Measurements from ENCODE around the gene PLCG1. TPM values are rescaled to one million over a fixed set of nuclear protein-coding genes. Genes with fewer than 3 reads are reported as not detected.
A peak's percentile ranks its signal among the peaks of the same experiment; 100 is the strongest.

The PLCG1 gene
- total RNA-seq, 1 experiment from 2014 or later, result 196 TPM

DNA sequence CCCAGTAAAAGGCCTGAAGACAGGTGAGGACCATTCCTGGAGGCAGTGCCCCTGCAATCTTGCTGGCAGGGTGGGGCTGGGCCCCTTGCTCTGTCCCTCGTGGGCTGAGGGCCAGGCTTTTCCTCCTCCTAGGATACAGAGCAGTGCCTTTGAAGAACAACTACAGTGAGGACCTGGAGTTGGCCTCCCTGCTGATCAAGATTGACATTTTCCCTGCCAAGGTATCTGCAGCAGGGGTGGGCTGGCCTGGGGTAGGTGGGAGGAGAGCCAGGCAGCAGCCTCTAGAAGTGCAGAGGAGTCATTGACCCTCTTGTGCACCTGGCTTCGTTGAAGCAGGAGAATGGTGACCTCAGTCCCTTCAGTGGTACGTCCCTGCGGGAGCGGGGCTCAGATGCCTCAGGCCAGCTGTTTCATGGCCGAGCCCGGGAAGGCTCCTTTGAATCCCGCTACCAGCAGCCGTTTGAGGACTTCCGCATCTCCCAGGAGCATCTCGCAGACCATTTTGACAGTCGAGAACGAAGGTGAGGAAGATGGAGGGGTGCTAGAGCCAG lies 36.5 kb downstream of the PLCG1 start:
- H3K4me1 ChIP-seq, result peaks cover 12% of the 10 kb centered on the region
- DNase-seq, result peak in 1 of 2 experiments; percentile 4
- H3K36me3 ChIP-seq, result peaks cover 85% of the 10 kb centered on the region

DNA sequence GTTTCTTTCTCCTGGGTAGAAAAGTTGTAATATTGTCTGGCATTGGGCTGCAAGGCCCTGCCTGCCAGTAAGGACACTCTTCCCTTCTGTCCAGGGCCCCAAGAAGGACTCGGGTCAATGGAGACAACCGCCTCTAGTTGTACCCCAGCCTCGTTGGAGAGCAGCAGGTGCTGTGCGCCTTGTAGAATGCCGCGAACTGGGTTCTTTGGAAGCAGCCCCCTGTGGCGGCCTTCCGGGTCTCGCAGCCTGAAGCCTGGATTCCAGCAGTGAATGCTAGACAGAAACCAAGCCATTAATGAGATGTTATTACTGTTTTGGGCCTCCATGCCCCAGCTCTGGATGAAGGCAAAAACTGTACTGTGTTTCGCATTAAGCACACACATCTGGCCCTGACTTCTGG lies 37.0 kb downstream of the PLCG1 start:
- no peak overlapping the region for H3K27ac ChIP-seq
- no peak overlapping the region for H3K4me3 ChIP-seq
- no peaks in the 10 kb centered on the region for H3K9me3 ChIP-seq (replicated peaks)
- peaks cover 85% of the 10 kb centered on the region for H3K36me3 ChIP-seq
- H3K27me3 ChIP-seq, result no peaks in the 10 kb centered on the region
- peaks cover 12% of the 10 kb centered on the region for H3K4me1 ChIP-seq
- peak in 1 of 2 experiments; percentile 1 for DNase-seq

More for the DNA sequence above, 36.5 kb downstream of the PLCG1 start:
- H3K9me3 ChIP-seq (replicated peaks), result no peaks in the 10 kb centered on the region
- no peaks in the 10 kb centered on the region for H3K27me3 ChIP-seq
- no peak overlapping the region for H3K27ac ChIP-seq
- no peak overlapping the region for H3K4me3 ChIP-seq

DNA sequence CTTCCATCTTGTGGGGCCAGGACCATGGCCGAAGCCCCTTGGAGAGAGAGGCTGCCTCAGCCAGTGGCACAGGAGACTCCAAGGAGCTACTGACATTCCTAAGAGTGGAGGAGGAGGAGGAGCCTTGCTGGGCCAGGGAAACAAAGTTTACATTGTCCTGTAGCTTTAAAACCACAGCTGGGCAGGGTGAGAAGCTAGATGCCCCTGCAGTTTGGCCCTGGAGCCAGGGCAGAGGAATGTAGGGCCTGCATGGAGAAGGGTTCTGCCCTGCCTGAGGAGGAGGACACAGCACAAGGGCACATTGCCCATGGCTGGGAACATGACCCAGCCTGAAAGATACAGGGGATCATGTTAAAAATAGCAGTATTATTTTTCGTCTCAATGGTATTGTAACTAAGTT lies 37.4 kb downstream of the PLCG1 start:
- H3K9me3 ChIP-seq (replicated peaks), result no peaks in the 10 kb centered on the region
- no peak overlapping the region for H3K4me3 ChIP-seq
- H3K27me3 ChIP-seq, result no peaks in the 10 kb centered on the region
- peaks cover 81% of the 10 kb centered on the region for H3K36me3 ChIP-seq
- H3K4me1 ChIP-seq, result peaks cover 12% of the 10 kb centered on the region
- peak in 1 of 2 experiments; percentile 4 for DNase-seq
- no peak overlapping the region for H3K27ac ChIP-seq

DNA sequence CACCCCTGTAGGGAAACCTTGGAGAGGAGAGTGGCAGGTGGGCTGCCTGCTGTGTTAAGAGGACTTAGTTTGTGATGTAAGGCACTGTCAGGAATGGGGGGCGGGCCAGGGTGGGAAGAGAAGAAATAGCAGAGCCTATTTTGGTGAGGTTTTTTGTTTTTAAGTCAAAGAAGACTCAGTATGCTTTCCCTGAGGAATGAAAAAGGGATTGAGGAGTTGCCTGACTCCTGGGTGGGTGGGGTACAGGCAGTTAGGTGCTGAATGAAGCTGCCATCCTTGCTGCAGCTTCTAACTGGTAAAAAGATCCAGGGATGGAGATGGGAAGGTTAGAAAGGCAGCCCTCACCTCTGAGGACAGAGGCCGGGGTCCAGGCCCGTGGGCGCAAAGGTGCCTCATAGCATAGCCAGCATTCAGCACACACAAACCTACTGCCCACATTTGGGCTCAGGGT lies 37.9 kb downstream of the PLCG1 start:
- Histone ChIP-seq H3K27ac (no peak overlapping the region), H3K36me3 (peaks cover 77% of the 10 kb centered on the region), H3K9me3 (replicated peaks) (no peaks in the 10 kb centered on the region), H3K4me1 (peaks cover 12% of the 10 kb centered on the region), H3K4me3 (no peak overlapping the region), H3K27me3 (no peaks in the 10 kb centered on the region)
- DNase-seq, result no peak

DNA sequence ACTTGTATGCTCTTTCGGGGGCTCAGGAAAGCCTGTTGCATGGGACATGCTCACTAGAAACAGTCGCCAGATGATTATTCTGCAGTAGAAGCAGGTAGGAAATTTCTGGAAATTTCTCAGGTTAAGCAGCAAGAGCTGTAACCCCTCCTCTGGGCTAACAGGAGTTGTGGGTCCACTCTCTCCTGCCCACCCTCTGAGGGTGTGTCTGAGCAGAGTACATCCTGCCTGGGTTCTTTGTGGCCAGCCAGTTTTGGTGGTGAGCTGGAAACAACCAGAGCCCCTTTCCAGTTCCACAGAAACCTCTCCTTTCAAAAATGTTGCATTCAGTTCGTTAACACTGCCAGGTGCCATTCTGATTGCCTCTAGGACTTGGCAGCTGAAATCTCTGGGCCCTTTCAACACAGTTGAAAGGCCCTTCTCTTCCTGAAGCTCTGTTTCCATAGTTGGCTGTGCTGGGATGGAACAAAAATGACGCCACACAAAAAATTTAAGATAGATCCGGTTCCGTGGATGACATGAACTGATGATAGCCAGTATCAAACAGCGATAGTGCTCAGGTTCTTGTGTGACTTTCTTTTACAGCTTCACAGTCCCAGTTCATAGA lies 38.5 kb downstream of the PLCG1 start:
- no peak overlapping the region for H3K27ac ChIP-seq

DNA sequence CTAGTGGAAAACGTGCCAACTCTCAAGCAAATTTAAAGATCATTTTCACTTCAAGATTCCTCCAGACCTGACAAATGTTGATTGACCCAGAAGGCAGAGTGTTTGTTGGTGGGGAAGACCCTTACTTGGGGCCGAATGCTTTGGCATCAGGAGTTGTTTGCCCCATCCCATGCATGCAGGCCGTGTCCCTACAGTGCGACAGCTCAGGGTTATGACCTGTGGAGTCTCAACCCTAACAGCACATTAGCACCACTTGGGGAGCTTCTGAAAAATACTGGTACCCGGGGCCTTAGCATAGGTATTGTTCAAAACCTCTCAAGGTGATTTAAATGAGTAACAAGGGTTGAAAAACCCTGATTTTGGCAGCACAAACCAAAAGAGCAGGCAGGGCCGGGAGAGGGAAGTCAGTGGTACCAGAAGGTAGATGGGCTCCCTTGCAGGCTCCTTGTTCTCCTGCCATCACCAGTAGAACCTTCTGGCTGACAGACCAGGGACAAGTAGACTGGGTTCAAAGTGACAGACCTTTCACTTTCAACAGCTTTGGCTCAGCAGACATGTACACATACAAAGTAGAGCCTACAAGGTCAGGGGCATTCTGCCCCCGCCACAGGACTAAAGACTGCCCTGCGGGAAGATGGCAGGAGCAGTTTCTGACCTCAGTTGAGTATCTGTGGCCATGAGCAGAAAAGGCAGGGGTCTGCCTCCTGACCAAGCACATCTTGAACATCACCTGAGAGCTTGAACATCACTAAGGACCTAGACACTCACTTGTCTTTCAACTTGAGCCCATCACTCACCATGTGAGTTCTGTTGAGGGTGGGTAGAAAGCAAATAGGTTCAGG lies 39.6 kb downstream of the PLCG1 start:
- Histone ChIP-seq H3K27me3 (no peaks in the 10 kb centered on the region), H3K9me3 (replicated peaks) (no peaks in the 10 kb centered on the region), H3K4me1 (peaks cover 12% of the 10 kb centered on the region), H3K36me3 (peaks cover 63% of the 10 kb centered on the region), H3K27ac (no peak overlapping the region), H3K4me3 (no peak overlapping the region)
- no peak for DNase-seq

More for the DNA sequence above, 38.5 kb downstream of the PLCG1 start:
- Histone ChIP-seq H3K4me1 (peaks cover 12% of the 10 kb centered on the region), H3K36me3 (peaks cover 71% of the 10 kb centered on the region), H3K27me3 (no peaks in the 10 kb centered on the region), H3K9me3 (replicated peaks) (no peaks in the 10 kb centered on the region), H3K4me3 (no peak overlapping the region)
- no peak for DNase-seq

DNA sequence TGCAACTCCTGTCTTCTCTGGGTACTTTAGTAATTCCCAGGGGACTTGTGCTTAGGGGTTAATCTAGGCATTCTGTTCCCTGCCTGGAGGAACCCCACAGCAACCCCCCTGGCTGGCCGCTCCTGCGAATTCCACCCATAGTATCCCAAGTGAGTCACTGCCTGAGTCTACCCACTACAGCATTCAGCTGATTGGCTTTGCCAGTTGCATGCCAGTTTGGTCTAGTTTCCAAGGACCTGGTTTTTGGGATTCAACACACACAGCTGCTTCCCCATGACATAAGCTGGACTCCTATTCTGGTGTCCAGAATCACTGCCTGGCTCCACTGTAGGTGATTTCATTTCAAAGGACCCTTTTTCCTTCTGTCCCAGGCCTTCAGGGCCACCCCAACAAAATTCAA lies 40.3 kb downstream of the PLCG1 start:
- Histone ChIP-seq H3K4me1 (peaks cover 12% of the 10 kb centered on the region), H3K4me3 (no peak overlapping the region), H3K36me3 (peaks cover 56% of the 10 kb centered on the region), H3K9me3 (replicated peaks) (no peaks in the 10 kb centered on the region), H3K27ac (peak overlapping the region; percentile 15; the same call in 1 of the 2 replicates), H3K27me3 (no peaks in the 10 kb centered on the region)
- peak; percentile 73 to 85 for DNase-seq

DNA sequence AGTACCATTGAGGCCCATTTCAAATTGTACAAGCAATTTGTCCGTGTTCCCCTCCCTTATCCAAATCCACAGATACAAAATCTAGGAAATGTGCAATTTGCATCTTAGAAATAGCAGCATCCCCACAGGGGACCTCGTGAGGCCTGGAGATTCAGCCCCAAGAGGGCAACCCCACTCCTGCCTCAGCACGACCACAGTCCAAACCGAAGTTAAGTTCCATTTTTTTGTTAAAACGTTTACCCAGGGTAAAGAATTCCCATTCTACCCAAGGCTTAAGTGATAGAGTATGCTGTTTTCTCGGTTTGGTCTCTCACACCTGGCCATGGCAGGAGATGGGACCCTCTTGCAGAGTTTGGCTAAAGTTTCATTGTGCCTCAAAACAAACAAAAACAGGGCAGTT lies 41.2 kb downstream of the PLCG1 start:
- H3K27me3 ChIP-seq, result no peaks in the 10 kb centered on the region
- H3K27ac ChIP-seq, result no peak overlapping the region
- H3K9me3 ChIP-seq (replicated peaks), result no peaks in the 10 kb centered on the region
- H3K36me3 ChIP-seq, result peaks cover 49% of the 10 kb centered on the region
- H3K4me3 ChIP-seq, result no peak overlapping the region
- DNase-seq, result no peak
- peaks cover 12% of the 10 kb centered on the region for H3K4me1 ChIP-seq

DNA sequence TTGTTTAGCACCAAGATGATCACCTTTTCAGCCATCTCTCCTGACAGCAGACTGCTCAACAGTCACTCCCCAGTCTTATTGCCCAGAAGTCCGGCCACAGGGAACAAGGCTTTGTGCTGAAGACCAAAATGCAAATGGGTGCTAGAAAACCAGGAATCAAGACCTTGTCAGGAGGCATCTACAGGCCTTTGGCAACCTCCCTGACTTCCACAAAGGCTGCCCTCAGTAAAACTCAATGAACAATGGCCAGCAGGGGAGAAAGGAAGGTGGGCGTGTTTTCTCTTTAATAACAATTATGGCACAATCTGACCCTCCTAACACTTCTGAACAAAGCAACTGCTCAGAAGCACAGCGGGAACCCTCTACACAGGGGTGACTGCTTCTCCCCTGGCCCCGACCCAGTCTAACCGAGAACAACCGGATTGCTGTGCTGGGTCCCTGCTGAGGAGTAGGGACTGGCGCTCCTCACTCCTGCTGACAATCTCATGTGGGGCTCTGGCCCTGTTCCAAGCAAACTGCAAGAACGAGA lies 41.6 kb downstream of the PLCG1 start:
- peaks cover 12% of the 10 kb centered on the region for H3K4me1 ChIP-seq
- no peak overlapping the region for H3K27ac ChIP-seq
- no peak overlapping the region for H3K4me3 ChIP-seq
- no peaks in the 10 kb centered on the region for H3K9me3 ChIP-seq (replicated peaks)
- H3K36me3 ChIP-seq, result peaks cover 44% of the 10 kb centered on the region
- DNase-seq, result no peak
- no peaks in the 10 kb centered on the region for H3K27me3 ChIP-seq

DNA sequence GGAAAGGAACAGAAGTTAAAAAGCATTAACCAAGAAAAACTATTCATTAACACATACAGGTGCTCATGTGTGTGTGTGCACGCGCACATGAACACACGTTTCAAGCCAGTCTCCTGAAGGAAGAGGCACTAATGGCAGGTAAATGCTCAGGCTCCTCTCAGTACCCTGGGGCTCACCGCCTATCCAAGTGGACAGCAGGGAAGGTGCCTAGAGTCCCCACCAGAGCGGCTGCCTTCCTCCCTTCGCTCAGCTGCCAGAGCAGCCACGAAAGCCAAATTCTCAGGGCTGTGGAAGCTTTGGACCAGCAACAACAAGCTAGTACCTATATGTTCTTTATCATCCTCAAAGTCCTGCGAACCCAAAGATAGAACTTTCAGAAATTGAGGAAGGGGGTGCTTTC lies 42.6 kb downstream of the PLCG1 start:
- Histone ChIP-seq H3K27me3 (no peaks in the 10 kb centered on the region), H3K4me1 (peaks cover 12% of the 10 kb centered on the region), H3K4me3 (no peak overlapping the region), H3K9me3 (replicated peaks) (no peaks in the 10 kb centered on the region), H3K36me3 (peaks cover 35% of the 10 kb centered on the region), H3K27ac (no peak overlapping the region)
- DNase-seq, result no peak

DNA sequence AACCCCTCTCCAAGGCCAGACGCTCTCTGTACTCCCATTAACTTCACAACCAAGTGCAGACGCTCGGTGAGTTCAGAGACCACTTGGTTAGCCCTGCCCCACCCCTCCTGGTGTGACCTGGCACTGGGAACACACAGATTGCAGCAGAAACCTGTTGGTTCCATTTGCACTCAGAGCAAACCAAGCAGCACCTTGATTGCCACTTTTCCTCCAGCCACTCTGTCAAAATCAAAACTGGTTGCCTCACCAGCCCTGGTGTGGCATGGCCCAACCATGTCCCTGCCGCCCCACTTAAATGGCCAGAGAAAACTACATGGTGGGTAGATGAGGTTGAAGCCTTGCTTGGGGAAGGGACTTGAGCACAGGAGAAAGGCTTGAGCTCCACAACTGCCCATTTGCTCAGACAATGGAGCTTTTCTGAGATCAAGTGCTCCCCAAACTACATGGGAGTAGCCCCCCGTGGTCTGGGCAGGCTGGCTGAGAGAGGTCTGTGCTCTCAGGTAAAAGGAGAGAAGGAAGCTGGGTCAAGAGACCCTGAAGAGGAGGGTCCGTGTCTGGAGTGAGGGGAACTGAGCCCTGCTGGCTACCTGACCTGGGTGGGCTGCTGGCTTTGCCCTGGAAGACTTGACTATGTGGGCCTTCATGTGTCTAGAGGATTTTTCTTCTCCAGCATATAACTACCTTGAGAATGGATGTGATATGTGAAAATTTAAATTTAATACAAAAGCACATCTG lies 43.4 kb downstream of the PLCG1 start:
- no peak overlapping the region for H3K4me3 ChIP-seq
- H3K27ac ChIP-seq, result no peak overlapping the region
- H3K27me3 ChIP-seq, result no peaks in the 10 kb centered on the region
- peaks cover 30% of the 10 kb centered on the region for H3K36me3 ChIP-seq
- peaks cover 12% of the 10 kb centered on the region for H3K4me1 ChIP-seq
- no peaks in the 10 kb centered on the region for H3K9me3 ChIP-seq (replicated peaks)
- DNase-seq, result no peak

DNA sequence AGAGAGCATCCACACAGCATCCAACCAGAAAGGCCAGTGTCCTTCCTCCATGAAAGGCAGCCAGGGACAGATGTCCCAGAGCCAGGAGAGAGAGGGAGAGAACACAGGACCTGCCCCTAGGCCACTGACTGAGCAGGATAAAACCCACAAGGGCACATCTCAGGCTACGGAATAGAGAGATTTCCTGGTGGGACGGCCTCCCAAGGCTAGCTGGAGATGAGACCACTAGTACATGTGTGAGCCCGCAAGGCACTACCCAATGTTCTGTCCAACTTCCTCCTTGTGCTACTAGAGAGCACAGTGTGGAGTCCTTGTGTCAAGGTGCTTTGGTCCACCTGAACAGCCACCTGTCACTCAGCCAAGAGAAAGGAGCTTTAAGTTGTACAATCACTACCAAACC lies 44.2 kb downstream of the PLCG1 start:
- Histone ChIP-seq H3K4me3 (no peak overlapping the region), H3K36me3 (peaks cover 22% of the 10 kb centered on the region), H3K4me1 (peaks cover 12% of the 10 kb centered on the region), H3K27me3 (no peaks in the 10 kb centered on the region), H3K27ac (no peak overlapping the region), H3K9me3 (replicated peaks) (no peaks in the 10 kb centered on the region)
- peak in 1 of 2 experiments; percentile 8 for DNase-seq

DNA sequence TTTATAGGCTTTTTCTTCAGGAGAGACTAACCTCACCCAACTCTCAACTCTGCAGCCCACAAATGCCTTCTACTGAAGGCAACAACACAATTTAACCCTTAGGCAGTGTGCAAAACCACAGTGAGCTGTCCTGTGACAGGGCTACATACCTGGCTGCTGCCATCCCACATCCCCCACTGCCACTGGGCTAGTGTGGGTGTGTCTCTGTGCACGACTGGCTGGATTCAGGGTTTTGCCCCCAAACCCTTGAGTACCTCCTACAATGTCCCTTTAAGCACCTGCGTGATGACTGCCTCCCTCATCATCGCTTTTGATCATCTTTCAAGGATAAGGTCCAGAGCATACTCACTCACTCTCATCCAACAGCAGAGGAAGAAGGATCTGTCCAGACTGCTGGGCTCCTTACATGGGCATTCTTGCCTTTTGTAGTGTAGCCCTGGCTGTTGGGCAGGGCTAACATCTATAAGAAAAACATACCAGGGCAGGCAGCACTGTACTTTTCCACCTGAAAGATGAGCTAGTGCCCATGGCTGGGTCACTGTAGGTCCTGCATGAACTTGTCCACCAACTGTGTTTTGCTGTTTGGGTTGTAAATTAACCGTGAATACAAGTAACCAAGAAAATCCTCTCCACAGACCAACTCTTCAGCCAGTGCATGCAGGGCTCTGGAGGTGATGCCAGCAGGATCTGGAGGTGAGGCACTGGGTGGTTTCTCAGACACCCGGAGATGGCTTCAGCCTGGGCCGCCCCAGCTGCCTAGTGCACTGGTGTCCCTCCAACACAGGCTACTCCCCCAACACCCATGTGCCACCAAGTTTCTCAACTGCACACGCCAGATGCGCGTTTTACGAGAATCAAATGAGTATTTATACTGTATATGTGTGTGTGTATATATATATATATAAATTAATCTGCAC lies 45.2 kb downstream of the PLCG1 start:
- peaks cover 13% of the 10 kb centered on the region for H3K36me3 ChIP-seq
- no peak for DNase-seq
- H3K4me1 ChIP-seq, result peaks cover 6% of the 10 kb centered on the region
- no peaks in the 10 kb centered on the region; the same call in 1 of the 2 replicates for H3K9me3 ChIP-seq (replicated peaks)
- no peaks in the 10 kb centered on the region for H3K27me3 ChIP-seq
- no peak overlapping the region for H3K4me3 ChIP-seq
- H3K27ac ChIP-seq, result no peak overlapping the region

DNA sequence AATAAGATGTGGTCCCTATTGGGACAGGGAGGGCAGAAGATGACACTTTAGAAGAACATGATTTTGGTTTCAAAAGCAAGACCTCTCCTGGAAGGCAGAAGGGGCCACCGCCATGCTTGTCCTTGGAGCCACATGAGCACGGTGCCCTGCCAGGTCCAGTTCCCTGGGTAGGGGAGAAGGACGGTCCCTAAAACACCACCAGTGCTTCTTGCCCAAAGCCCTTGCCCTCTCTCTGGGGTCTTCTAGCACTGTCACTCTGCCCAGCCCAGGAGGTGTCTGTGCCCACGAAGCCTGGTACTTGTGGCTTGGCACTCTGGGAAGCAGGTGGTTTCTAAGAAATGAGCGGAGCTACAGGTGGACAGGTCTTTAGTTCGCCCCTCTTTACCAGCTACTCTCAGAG lies 46.0 kb downstream of the PLCG1 start:
- peaks cover 10% of the 10 kb centered on the region for H3K36me3 ChIP-seq
- peak in 1 of 2 experiments; percentile 4 for DNase-seq
- no peaks in the 10 kb centered on the region; the same call in 1 of the 2 replicates for H3K9me3 ChIP-seq (replicated peaks)
- H3K27ac ChIP-seq, result no peak overlapping the region
- no peaks in the 10 kb centered on the region for H3K4me1 ChIP-seq
- no peak overlapping the region for H3K4me3 ChIP-seq
- H3K27me3 ChIP-seq, result no peaks in the 10 kb centered on the region
